RCC 7860 (cell line): ENCODE data around the gene FAU.
A peak's percentile ranks its signal among the peaks of the same experiment; 100 is the strongest.

Experiments
- DNase-seq: peaks from one replicate; pipeline ENCODE4 v3.0.0-alpha.2; 2015; ENCODE audit warnings: low spot score
- FAIRE-seq: peaks from 2 replicates; lab custom pipeline; 2012; peaks lifted over from hg19 to GRCh38; lab: Jason Lieb, UNC

The FAU gene

GRCh38 chr11:65109231-65110198 is 12.4 kb downstream of the FAU start:
- no peak for DNase-seq
- no peak for FAIRE-seq

- no peak for FAIRE-seq
Observed at GRCh38 chr11:65108469-65109123, 13.3 kb downstream of the FAU start.

GRCh38 chr11:65107751-65108468 is 14.0 kb downstream of the FAU start:
- DNase-seq (no peak), FAIRE-seq (no peak)

More at GRCh38 chr11:65108469-65109123, 13.3 kb downstream of the FAU start:
- DNase-seq = no peak

GRCh38 chr11:65107078-65107477 is 14.9 kb downstream of the FAU start:
- DNase-seq (no peak), FAIRE-seq (no peak)

- FAIRE-seq (no peak), DNase-seq (no peak)
Observed at GRCh38 chr11:65104628-65105027, 17.3 kb downstream of the FAU start.

GRCh38 chr11:65103476-65103875 is 18.5 kb downstream of the FAU start:
- FAIRE-seq (no peak), DNase-seq (no peak)

- DNase-seq (no peak), FAIRE-seq (no peak)
Observed at GRCh38 chr11:65102142-65103095, 19.5 kb downstream of the FAU start.

- DNase-seq = no peak
- FAIRE-seq = no peak
Observed at GRCh38 chr11:65100674-65101350, 21.1 kb downstream of the FAU start.

- DNase-seq (no peak), FAIRE-seq (no peak)
Observed at GRCh38 chr11:65096926-65097325, 25.0 kb downstream of the FAU start.

GRCh38 chr11:65095974-65096806 is 25.7 kb downstream of the FAU start, which contains the start of gene VPS51:
Gene VPS51 (plus strand): TSS chr11:65096214. CDS start chr11:65096251, 37 bp downstream.
- FAIRE-seq (no peak), DNase-seq (peak; percentile 71)

- no peak for DNase-seq
- no peak for FAIRE-seq
Observed at GRCh38 chr11:65095427-65095826, 26.5 kb downstream of the FAU start.

GRCh38 chr11:65090628-65091027 is 31.3 kb downstream of the FAU start:
- no peak for DNase-seq
- FAIRE-seq = no peak

GRCh38 chr11:65089621-65090020 is 32.3 kb downstream of the FAU start:
- FAIRE-seq = no peak
- DNase-seq = no peak

GRCh38 chr11:65087827-65088226 is 34.1 kb downstream of the FAU start:
- DNase-seq (no peak), FAIRE-seq (no peak)

GRCh38 chr11:65087216-65087615 is 34.7 kb downstream of the FAU start:
- FAIRE-seq (no peak), DNase-seq (no peak)

- no peak for DNase-seq
- FAIRE-seq = no peak
Observed at GRCh38 chr11:65086809-65087208, 35.1 kb downstream of the FAU start.

- FAIRE-seq = no peak
- DNase-seq = no peak
Observed at GRCh38 chr11:65085446-65085845, 36.5 kb downstream of the FAU start.

- FAIRE-seq (no peak), DNase-seq (no peak)
Observed at GRCh38 chr11:65084598-65085375, 37.1 kb downstream of the FAU start.
